GM21825 (cell line): ENCODE data around the gene NEUROD1.
"Not testable (repeated sequence)": the region's sequence is repeated elsewhere in the genome, so short reads cannot be mapped to it uniquely, and the experiment has no call there.

Experiments used
- ATAC-seq: cut with Tn5 transposase; IDR thresholded peaks from one replicate; pipeline ENCODE4 v1.9.1; 2021; ENCODE audit warnings: mild to moderate bottlenecking, moderate library complexity; ENCODE audit not compliant: unreplicated experiment

The NEUROD1 gene

DNA sequence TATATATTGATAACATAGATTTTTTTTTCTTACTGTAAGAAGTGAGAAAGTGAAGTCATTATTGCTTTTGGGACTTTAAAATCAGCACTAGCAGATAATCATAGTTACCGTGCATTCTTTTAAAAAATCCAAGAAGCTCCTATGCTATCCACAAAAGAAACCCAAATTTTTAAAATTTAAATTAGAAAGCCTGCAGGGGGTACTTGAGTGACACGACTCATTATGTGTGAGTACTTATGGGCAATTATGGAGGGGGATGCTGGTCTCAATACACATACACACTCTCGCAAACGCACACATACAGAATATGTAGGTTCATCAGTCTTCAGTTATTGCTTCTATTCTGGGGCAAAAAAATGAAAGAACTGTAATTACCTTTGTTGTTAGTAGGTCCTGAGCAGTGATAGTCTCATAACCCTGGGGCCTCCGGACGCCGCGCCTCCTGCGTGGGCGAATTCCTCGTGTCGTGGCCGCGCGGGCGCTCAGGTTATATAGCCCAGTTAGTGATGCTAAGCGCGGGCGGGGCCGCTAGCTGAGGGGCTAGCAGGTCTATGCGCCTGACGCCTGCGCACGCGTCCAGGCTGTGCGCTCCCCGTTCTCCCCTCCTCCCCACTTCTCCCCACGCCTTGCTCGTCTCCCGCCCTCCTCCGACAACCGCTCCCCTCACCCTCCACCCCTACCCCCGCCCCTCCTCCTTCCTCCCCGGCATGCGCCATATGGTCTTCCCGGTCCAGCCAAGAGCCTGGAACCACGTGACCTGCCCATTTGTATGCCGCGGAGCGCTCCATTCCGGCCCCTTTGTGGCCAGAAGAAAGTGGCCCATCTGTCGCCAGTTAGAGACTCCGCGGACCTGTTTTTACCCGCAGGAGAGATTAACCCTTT, at the start of gene NEUROD1:
Gene NEUROD1, minus strand, starts transcription at position 463 of the 882 bp plus-strand sequence. CDS start 1,657 bp downstream, outside the sequence.
- ATAC-seq, result no peak

DNA sequence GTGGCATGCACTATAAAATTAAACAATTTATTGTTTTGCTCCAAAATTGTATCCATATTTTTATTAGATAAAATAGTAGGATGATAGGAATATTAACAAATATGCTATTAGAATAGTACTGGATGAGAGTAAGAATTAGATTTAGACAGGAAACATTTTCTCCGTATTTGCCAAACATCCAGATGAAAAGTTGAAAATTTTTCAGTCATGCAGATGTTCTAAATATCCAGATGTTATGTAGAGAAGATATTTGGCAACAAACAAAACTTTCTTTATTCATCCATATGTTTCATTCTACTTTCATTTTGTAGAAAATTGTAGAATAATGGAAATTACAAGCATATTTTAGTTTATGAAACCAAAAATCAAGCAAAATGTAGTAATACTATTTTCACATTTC, 45.2 kb upstream of the NEUROD1 start:
- no peak for ATAC-seq

DNA sequence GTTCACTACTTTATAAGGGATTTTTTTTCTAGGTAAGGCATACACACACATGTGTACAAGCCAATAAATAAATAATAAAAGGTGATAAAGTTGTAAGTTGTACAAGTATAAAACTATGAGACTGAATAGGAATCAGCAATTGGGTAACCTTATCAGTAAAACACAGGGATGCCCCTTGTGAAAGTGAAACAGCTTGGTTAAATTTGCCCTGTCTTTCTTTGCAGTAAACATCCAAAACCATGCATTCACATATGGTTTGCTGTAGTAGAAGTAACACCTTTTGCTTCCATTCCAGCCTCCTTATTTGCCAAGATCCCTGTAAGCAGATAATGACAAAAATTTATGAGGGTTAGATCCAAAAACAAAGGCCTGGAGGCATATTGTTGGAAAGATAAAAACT, 44.3 kb upstream of the NEUROD1 start:
- ATAC-seq, result no peak

GRCh38 chr2:181723731-181724130, 43.4 kb upstream of the NEUROD1 start:
- ATAC-seq, result no peak

DNA sequence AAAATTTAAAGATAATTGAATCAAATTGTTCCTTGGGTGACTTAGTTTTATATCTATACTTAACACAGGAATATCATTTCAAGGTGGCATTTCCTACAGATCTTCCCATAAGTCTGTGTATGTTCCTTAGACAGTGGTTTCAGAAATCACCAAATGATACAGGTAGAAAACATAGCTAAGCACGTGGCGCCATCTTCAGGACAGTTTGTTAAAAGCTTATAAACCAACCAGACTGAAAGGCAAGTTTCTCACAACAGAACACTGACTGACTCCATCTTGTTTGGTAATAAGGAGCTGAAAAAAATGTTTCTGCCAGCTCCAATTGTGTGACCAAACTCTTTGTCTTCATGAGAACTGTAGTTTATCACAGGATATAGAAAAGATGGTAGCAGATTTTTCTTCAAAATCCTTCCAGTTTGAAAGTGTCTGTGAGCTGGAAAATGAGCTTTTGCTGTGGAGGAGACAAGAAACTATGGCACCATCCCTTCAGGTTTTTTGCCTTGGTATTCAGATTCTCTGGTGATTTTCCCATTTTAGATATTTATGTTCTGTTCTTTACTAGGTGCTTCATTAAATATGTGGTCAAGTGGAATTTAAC, 34.8 kb upstream of the NEUROD1 start:
- ATAC-seq, result peak; percentile 93

DNA sequence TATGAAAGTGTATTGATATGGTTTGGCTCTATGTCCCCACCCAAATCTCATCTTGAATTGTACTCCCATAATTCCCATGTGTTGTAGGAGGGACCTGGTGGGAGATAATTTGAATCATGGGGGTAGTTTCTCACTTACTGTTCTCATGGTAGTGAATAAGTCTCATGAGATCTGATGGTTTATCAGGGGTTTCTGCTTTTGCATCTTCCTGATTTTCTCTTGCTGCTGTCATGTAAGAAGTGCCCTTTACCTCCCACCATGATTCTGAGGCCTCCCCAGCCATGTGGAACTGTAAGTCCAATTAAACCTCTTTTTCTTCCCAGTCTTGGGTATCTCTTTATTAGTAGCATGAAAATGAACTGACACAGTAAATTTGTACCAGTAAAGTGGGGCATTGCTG, 30.7 kb upstream of the NEUROD1 start:
- not testable (repeated sequence) for ATAC-seq

GRCh38 chr2:181702519-181702918, 22.2 kb upstream of the NEUROD1 start:
- not testable (repeated sequence) for ATAC-seq

GRCh38 chr2:181698223-181698622, 17.9 kb upstream of the NEUROD1 start:
- no peak for ATAC-seq

- ATAC-seq, result no peak
Observed at GRCh38 chr2:181697571-181697970, 17.3 kb upstream of the NEUROD1 start.

DNA sequence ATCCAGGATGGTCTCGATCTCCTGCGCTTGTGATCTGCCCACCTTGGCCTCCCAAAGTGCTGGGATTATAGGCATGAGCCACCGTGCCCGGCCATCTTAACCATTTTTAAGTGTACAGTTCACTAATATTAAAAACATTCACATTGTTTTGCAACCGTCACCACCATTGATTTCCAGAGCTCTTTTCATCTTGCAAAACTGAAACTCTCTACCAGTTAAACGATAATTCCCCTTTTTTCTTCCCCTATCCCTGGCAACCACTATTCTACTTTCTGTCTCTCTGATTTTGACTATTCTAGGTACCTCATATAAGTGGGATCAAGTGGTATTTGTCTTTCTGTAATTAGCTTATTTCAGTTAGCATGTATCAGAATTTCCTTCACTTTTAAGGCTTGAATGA, 16.8 kb upstream of the NEUROD1 start:
- ATAC-seq, result no peak

DNA sequence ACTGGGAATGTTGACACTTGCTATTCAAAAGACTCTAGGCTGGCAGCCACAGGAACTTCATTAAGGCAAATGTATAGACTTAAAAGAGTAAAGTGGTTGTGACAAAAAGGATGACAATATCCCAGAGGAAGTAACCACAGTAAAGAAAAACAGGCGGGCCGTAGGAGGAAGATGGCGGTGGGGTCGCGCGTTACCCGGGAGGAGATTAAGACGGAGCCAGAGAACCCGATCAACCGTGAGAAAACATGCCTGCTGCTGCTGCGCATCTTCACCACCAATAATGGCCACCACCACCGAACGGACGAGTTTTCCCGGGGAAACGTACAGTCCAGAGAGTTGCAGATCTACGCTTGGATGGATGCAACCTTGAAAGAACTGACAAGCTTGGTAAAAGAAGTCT, 14.0 kb upstream of the NEUROD1 start:
- no peak for ATAC-seq

- ATAC-seq, result no peak
Observed at GRCh38 chr2:181690860-181691259, 10.5 kb upstream of the NEUROD1 start.

DNA sequence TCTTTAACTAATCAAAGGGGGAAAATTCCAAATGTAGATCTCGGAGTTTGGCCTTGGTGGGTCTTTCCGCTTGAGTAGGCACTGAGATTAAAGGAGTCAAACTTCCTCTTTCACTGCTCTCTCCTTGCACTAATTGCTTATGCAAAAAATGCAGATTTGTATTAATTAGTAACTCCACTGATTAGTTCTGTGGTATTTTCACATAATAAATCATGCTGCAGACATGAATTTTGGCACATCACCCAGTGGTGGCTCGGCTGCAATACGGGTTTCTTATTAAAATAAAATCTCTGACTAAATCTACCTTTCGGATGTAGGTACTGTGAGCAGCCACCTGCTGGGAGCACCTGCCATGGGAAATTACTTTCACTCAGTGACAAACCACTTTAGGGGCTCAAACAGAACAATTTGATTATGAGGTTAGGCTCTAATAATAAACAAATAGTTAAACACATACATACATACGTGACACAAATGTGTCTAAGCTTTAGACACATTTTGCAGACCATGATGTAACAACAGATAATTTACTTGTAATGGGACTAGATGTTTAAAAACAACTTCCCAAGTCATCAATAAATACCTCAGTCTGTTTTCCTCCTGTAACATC, 6.4 kb upstream of the NEUROD1 start:
- no peak for ATAC-seq

GRCh38 chr2:181685150-181685688, 4.9 kb upstream of the NEUROD1 start:
- no peak for ATAC-seq

DNA sequence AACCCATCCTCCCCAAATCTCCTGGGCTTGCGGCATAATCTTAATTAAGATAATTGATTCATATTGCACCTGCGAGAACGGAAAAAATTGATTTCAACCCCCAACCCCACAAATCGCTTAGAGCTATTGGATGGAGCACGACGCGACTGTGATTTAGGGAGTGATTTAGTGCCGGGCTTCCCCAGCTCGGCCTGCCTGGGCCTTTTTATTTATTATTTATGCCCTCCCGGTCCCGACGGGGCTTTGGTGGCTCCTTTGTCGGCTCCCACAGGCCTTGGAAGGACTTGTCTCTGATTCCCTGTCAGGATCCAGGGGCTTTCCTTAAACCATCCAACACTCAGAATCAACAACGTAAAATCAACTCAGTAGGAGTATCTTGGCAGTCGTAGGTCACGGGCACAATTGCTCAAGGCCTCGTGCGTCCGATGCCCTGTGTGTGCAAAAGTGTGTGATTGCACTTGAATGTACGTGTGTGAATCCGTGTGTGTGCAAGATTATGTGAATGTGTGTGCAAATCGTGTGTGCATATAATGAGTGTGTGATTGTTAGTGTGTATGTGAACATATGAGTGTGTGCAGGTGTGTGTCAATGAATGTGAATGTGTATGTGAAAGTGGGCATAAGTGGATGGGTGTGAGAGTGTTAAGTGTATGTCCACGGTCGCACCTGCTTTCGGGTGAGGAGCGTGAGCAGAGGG, 4.3 kb upstream of the NEUROD1 start:
- ATAC-seq, result no peak

- ATAC-seq, result no peak
Observed at GRCh38 chr2:181683518-181684453, 3.5 kb upstream of the NEUROD1 start.

DNA sequence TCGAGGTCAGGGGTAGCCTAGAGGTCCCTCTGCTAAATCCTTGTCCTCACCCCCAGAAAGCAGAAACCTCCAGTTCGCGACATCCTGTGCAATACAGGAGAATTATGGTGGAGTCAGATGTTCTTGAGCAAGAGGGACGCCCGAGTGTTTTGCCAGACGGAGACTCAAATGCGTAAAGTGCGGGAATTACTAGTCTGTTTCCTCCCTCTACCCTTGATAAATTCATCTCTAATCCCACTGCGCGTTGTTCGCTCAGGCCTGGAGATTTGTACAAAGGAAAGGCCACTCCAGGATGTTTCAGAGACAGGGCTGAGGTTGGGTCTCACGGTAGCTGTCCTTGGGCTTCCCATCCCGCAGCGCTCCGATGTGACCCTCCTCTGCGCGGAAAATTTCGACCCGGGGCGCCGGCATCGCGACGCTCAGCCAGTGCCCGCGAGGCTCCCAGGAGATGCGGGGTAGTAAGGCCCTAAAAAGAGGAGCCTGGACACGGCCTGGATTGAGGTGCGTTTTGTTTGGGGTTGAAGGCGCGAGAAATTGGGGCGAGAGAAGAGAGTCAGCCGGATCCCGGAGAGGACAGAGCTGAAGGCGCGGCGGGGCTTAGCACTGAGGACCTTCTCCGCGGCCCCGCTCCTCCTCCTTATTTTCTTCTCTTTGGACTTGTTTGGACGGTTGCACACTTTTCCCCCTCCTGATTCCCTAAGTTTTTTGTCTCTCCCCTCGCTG, 2.6 kb upstream of the NEUROD1 start:
- no peak for ATAC-seq

DNA sequence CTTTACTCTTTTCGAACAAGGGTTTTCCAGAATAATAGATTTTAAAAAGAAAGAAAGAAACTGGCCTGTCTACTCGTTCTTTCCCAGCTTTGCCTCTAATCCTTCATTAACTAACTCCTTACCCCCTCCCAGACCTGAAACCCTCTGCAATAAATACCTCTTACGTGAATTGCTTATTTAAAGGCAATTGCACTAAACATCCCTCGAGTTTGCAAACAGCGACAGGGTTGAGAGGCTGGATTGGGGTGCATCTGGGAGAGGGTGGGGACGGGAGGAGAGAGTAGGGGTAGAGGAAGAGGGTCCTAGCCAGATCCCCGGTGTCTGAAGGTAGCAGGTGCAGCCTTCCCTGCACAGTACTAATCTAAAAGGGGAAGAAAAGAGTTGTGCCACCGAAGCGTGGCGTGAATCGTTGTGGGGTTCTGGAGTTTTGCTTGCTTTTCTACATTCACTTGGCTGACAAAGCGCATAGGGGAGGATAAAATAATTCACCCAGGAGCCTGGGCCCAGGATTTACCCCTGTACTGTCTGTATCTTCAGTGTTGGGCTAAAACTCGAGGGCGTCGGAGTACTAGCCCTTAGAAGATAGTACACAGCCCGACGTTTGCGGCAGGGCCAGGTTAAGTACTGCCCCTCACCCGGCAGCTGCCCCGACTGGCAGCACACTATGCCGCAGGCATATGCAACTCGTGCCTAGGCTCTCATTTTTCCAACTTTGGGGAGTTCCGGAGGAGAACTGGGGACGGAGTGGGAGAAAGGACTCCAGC, 1.9 kb upstream of the NEUROD1 start:
- ATAC-seq, result no peak
